ENCODE measurements around the gene SLIT3.

SLIT3 gene

DNA sequence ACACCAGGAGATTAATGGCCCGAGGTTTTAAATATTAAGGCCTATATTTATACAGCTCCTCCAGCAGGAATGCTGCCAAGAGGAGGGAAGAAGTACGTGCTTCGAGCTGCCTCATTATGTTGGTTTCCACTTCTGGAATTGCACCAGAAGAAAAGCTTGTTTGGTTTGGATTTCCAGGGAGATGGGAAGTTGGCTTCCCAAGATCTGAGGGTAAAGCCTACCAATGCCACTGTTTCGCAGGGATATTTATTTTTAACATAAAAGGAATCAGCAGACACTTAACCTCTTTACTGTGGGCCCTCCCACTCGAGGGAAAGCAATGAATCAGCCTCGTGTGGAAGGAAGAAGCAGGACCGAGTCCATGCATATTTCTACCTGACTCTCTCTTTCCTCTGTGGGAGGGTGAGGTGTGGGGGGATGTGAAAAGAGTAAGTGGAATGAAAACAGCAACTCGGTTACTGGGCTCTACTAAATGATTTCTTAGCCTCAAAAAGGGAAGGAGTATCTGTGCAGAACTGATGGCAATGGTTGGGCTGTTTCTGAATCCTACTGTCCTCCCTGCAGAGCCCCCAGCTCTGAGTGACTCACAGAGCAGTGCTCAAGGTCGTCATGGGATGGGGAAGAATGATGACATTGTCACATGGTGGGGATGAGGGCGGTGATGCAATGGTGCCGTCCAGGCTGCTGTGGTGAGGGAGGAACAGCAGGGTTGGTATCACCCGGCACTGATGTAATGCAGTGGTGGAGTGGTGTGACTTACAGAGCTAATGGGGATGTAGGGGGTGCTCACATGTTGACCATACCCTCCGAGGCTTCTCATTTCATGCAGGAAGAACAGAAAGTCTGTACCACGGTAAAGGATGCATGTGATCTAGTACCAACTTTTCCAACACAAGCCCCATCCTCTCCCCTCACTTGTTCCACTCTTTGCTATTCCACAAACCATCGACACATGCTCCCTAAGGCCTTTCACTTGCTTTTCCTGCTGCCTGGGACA is 506.8 kb downstream of the SLIT3 start:
- DNase-seq (ENCODE audit: low read depth, low spot score), result no peak
- no peak overlapping the region for H3K4me3 ChIP-seq (ENCODE audit: low read length)

DNA sequence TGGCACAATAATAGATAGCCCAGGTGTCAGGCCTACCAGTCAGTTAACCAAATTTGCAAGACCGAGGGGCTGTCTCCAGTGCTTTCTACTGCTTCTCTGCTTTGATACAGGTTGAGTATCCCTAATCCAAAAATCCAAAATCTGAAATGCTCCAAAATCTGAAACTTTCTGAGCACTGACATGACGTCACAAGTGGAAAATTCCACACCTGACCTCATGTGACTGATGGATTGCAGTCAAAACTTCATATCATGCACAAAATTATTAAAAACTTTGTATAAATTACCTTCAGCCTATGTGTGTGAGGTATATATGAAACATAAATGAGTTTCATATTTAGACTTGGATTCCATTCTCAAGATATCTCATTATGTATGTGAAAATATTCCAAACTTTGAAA is 508.3 kb downstream of the SLIT3 start:
- no peak for DNase-seq (ENCODE audit: low read depth, low spot score)
- H3K4me3 ChIP-seq (ENCODE audit: low read length), result no peak overlapping the region

DNA sequence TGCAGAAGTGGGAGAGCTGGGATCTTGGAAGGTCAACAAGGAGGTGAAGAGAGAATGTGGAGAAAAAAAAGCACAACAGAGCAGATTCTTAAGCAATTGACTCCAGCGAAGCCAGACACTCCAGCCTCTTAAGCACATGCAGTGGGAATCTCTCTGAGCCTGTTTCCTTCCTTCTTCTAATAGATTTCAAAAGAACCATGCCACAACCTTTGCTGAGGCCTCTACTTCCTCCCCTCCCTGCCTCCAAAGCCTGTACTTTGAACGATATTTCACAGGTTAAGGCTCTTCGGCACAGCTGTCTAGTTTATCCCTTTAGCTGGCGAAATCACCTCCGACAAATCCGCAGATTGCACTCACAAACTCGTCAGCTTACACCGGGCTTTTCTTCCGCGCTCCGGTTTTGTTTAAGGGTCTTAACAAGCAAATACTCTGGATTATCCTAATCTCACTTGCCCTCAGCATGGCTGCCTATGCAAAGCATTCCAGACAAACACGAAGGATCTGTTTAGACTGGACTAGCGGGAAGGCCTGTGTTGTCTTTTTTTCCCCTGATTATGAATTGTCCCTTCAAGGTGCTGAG is 510.2 kb downstream of the SLIT3 start:
- no peak for DNase-seq (ENCODE audit: low read depth, low spot score)
- H3K4me3 ChIP-seq (ENCODE audit: low read length), result no peak overlapping the region

- no peak for DNase-seq (ENCODE audit: low read depth, low spot score)
- no peak overlapping the region for H3K4me3 ChIP-seq (ENCODE audit: low read length)
Observed at GRCh38 chr5:168790002-168790635, 510.8 kb downstream of the SLIT3 start.

- no peak for DNase-seq (ENCODE audit: low read depth, low spot score)
- H3K4me3 ChIP-seq (ENCODE audit: low read length), result no peak overlapping the region
Observed at GRCh38 chr5:168788786-168789185, 512.2 kb downstream of the SLIT3 start.

GRCh38 chr5:168788107-168788506 is 512.8 kb downstream of the SLIT3 start:
- no peak for DNase-seq (ENCODE audit: low read depth, low spot score)
- H3K4me3 ChIP-seq (ENCODE audit: low read length), result no peak overlapping the region

GRCh38 chr5:168786147-168786546 is 514.8 kb downstream of the SLIT3 start:
- DNase-seq (ENCODE audit: low read depth, low spot score), result no peak
- H3K4me3 ChIP-seq (ENCODE audit: low read length), result no peak overlapping the region

- no peak for DNase-seq (ENCODE audit: low read depth, low spot score)
- H3K4me3 ChIP-seq (ENCODE audit: low read length), result no peak overlapping the region
Observed at GRCh38 chr5:168784454-168784853, 516.5 kb downstream of the SLIT3 start.

DNA sequence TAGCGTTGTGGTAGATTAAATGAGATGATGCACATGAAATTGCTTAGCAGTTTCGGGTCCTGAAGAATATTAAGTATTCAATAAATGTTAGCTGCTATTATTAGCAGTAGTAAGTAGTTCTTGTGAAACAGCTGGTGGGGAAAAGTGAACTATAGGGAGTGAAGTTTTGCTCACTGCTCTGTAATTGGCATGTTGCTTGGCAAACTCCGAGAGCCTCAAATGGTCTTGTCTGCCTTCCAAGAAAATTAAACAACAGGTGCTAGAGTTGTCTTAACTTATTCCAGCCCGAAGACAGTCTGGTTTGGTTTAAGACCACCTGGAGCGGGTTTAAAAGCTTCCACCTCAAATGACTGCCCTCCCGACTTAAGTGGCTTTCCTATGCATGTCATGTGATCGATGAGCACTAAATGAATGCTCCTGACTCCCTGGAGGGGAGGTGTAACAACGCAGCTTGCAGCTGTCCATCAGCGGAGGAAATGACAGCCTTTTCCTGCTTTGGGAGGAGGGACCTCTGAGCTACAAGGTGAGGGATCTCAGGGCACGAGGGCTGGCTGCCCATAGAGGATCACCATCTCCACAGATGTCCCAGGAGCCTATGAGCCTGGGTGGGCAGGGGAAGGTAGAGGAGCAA is 518.9 kb downstream of the SLIT3 start:
- no peak overlapping the region for H3K4me3 ChIP-seq (ENCODE audit: low read length)
- DNase-seq (ENCODE audit: low read depth, low spot score), result no peak

- no peak for DNase-seq (ENCODE audit: low read depth, low spot score)
- no peak overlapping the region for H3K4me3 ChIP-seq (ENCODE audit: low read length)
Observed at GRCh38 chr5:168780888-168781287, 520.1 kb downstream of the SLIT3 start.

DNA sequence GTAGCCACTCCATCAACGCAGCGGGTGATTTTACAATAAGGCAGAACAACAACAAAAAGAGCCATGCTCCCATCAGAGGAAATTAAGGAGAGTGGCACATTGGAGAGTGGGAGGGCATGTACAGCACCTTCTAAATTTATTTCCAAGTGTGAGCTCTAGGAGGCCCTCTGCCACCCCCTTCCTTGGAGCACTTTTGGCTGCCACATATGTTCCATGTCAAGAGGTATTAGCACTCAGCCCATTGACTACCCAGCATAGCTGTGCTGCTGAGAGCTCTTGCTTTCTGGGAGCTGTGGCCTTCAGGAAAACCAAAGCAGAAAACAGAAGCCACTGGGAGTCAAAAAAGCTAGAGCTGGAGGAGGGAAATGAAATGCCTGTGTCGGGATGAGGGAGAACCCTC is 521.6 kb downstream of the SLIT3 start:
- no peak overlapping the region for H3K4me3 ChIP-seq (ENCODE audit: low read length)

GRCh38 chr5:168778536-168778935 is 522.4 kb downstream of the SLIT3 start:
- no peak for DNase-seq (ENCODE audit: low read depth, low spot score)
- no peak overlapping the region for H3K4me3 ChIP-seq (ENCODE audit: low read length)

More for the DNA sequence above, 521.6 kb downstream of the SLIT3 start:
- no peak for DNase-seq (ENCODE audit: low read depth, low spot score)

DNA sequence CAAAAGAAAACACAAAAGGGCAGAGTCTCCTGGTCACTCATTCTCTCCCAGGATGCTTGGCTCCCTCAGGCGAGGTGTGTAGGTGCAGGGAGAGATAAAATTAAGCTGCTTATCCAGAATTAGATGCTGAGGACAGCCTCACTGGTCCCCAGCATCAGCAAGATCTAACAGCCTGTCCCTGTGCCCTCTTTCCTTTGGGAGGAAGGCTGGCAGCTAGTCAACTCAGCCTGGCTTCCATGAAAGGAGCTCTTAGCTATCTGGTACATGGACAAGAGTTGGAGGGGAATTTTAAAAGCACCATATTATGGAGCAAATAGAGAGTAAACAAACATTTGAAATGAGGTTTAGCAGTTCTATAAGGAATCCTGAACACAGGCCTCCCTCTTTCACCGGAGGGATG is 523.3 kb downstream of the SLIT3 start:
- H3K4me3 ChIP-seq (ENCODE audit: low read length), result no peak overlapping the region
- no peak for DNase-seq (ENCODE audit: low read depth, low spot score)

GRCh38 chr5:168776070-168776469 is 524.9 kb downstream of the SLIT3 start:
- no peak overlapping the region for H3K4me3 ChIP-seq (ENCODE audit: low read length)
- DNase-seq (ENCODE audit: low read depth, low spot score), result no peak

DNA sequence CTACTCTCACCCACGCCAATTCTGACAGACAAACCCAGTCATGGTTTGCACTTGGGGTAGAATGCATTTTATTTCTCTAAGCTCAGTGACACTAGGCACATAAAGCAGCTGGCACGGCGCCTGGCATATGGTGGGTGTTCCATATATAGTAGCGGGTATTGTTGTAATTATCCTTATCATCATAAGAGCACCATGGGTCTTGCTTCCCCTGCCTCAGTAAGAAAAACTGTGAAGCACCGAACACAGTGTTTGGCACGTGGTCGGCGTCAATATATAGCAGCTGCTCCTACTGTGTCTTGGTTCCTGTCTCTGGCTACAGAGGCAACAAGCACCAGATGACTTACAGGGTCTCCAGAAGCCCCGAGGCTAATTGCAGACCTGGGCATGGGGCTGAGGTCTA is 527.7 kb downstream of the SLIT3 start:
- no peak for DNase-seq (ENCODE audit: low read depth, low spot score)
- H3K4me3 ChIP-seq (ENCODE audit: low read length), result no peak overlapping the region

DNA sequence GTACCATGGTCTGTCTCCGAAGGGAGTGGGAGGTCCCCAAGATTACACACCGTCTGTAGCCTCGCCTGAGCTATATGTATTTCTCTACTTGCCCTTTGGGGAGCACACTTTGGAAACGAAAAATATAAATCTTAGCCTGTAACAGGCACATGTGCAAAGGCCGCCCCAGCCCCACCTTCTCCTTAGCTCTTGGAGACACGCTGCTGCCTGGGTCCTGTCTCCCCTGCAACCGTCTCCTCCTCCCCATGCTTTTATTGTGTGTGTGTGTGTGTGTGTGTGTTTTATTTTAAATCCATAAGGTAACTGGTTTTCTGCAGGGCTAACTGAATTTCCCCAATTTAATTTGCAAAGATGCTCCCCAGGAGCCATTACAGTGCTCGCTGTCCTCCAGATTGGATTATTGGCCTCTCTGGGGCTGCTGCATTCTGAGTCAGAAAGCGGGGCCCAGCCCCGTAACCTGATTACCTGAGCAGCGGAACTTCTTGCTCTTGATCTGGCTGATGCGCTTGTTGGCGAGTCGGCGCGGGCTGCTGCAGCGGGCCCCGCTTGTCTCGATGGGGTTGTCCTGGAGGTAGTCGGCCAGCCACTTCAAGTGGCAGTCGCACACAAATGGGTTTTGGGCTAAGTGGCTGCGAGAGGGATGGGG is 528.5 kb downstream of the SLIT3 start:
- no peak overlapping the region for H3K4me3 ChIP-seq (ENCODE audit: low read length)
- no peak for DNase-seq (ENCODE audit: low read depth, low spot score)

- DNase-seq (ENCODE audit: low read depth, low spot score), result no peak
- no peak overlapping the region for H3K4me3 ChIP-seq (ENCODE audit: low read length)
Observed at GRCh38 chr5:168771678-168772077, 529.3 kb downstream of the SLIT3 start.

- DNase-seq (ENCODE audit: low read depth, low spot score), result no peak
- no peak overlapping the region for H3K4me3 ChIP-seq (ENCODE audit: low read length)
Observed at GRCh38 chr5:168770996-168771395, 529.9 kb downstream of the SLIT3 start.

- no peak overlapping the region for H3K4me3 ChIP-seq (ENCODE audit: low read length)
- no peak for DNase-seq (ENCODE audit: low read depth, low spot score)
Observed at GRCh38 chr5:168770036-168770498, 530.9 kb downstream of the SLIT3 start.

Data from Jurkat, Clone E6-1 (cell line).